Nephron progenitor cell (in vitro differentiated cells): ENCODE measurements around the gene DSG3.
A peak's percentile ranks its signal among the peaks of the same experiment; 100 is the strongest.

Source experiments
- DNase-seq: peaks from one replicate; pipeline ENCODE4 v3.0.0; 2021
- H3K27ac Mint-ChIP-seq: 2 replicates; pipeline ENCODE4 v1.8.0; 2021; ENCODE audit warnings: mild to moderate bottlenecking, moderate library complexity, mixed read lengths
- H3K27me3 Mint-ChIP-seq: 2 replicates; pipeline ENCODE4 v1.8.0; 2021; ENCODE audit warnings: mild to moderate bottlenecking, low read depth, mixed read lengths; ENCODE audit not compliant: poor library complexity
- H3K36me3 Mint-ChIP-seq: 2 replicates; pipeline ENCODE4 v1.8.0; 2021; ENCODE audit warnings: low read depth, mixed read lengths
- H3K4me1 Mint-ChIP-seq: 2 replicates; pipeline ENCODE4 v1.8.0; 2021; ENCODE audit warnings: mixed read lengths
- H3K4me3 Mint-ChIP-seq: 2 replicates; pipeline ENCODE4 v1.8.0; 2021; ENCODE audit warnings: mild to moderate bottlenecking, moderate library complexity, mixed read lengths
- H3K9me3 Mint-ChIP-seq: 2 replicates; pipeline ENCODE4 v1.8.0; 2021; ENCODE audit warnings: mild to moderate bottlenecking, moderate library complexity, mixed read lengths
- TF ChIP-seq, protein P1 (sequence below): fragments of 200-600 bp; sonication (generic); IDR thresholded peaks from 2 replicates; pipeline ENCODE4 v1.5.0; 2021; ENCODE audit warnings: antibody characterized with exemption

Gene DSG3, protein sequence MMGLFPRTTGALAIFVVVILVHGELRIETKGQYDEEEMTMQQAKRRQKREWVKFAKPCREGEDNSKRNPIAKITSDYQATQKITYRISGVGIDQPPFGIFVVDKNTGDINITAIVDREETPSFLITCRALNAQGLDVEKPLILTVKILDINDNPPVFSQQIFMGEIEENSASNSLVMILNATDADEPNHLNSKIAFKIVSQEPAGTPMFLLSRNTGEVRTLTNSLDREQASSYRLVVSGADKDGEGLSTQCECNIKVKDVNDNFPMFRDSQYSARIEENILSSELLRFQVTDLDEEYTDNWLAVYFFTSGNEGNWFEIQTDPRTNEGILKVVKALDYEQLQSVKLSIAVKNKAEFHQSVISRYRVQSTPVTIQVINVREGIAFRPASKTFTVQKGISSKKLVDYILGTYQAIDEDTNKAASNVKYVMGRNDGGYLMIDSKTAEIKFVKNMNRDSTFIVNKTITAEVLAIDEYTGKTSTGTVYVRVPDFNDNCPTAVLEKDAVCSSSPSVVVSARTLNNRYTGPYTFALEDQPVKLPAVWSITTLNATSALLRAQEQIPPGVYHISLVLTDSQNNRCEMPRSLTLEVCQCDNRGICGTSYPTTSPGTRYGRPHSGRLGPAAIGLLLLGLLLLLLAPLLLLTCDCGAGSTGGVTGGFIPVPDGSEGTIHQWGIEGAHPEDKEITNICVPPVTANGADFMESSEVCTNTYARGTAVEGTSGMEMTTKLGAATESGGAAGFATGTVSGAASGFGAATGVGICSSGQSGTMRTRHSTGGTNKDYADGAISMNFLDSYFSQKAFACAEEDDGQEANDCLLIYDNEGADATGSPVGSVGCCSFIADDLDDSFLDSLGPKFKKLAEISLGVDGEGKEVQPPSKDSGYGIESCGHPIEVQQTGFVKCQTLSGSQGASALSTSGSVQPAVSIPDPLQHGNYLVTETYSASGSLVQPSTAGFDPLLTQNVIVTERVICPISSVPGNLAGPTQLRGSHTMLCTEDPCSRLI

DNA sequence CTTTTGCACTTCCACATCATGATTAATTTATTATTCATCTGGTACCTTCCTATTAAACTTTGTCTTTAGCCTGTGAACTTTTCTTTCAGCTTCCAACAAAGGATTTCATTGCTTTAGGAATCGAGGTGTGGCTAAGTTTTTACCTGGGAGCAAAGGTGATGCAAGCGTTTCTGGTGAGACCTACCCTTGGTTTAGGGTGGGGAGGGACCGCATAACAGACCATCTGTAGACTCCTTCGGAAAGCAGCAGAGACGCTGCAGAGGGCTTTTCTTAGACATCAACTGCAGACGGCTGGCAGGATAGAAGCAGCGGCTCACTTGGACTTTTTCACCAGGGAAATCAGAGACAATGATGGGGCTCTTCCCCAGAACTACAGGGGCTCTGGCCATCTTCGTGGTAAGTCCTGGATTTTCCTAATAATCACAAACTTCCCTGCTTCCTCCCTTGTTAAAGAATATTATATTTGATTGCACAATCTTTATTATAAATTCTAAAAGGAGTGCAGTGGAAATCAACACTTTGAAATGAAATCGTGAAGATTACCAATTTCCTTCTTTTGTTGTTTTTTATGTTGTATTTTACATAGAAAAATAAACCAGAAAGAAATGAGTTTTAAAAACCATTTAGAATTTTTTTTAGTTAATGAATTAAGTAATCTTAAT is at the start of gene DSG3:
Gene DSG3 (plus strand): TSS at position 212 of the 662 bp plus-strand sequence. CDS start 137 bp downstream, at position 349.
- no peak for DNase-seq
- Mint-ChIP-seq H3K4me1 (peaks cover 4% of the 10 kb centered on the region), H3K27ac (no peak within 1 kb of the TSS), H3K27me3 (peaks cover 3% of the 10 kb centered on the region), H3K4me3 (no peak within 1 kb of the TSS), H3K9me3 (no peaks in the 10 kb centered on the region), H3K36me3 (no peaks in the 10 kb centered on the region)
- TF ChIP-seq, protein P1, sequence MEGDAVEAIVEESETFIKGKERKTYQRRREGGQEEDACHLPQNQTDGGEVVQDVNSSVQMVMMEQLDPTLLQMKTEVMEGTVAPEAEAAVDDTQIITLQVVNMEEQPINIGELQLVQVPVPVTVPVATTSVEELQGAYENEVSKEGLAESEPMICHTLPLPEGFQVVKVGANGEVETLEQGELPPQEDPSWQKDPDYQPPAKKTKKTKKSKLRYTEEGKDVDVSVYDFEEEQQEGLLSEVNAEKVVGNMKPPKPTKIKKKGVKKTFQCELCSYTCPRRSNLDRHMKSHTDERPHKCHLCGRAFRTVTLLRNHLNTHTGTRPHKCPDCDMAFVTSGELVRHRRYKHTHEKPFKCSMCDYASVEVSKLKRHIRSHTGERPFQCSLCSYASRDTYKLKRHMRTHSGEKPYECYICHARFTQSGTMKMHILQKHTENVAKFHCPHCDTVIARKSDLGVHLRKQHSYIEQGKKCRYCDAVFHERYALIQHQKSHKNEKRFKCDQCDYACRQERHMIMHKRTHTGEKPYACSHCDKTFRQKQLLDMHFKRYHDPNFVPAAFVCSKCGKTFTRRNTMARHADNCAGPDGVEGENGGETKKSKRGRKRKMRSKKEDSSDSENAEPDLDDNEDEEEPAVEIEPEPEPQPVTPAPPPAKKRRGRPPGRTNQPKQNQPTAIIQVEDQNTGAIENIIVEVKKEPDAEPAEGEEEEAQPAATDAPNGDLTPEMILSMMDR: no peak

DNA sequence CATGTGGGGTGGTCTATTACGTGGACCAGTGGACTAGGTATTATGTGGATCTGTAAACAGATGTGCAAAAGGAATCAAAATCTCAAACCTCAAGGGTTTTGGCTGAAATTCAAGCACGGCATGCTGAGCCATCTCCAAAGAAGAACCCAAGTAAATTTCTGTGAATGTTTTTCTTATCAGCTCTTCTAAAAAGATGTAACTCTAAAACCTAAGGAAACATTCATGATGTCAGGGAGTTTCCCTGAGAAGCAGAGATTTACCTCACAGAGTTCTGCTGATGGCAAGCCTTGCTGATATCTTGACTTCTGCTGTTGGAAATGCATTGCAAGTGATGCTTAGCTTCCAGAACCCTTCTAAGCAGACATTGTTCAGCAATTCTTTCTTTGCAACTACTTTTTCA is 49.4 kb upstream of the DSG3 start:
- H3K27ac Mint-ChIP-seq: peak overlapping the region; percentile 98
- TF ChIP-seq, protein P1: no peak
- peak overlapping the region; percentile 36 for H3K4me3 Mint-ChIP-seq
- no peaks in the 10 kb centered on the region for H3K27me3 Mint-ChIP-seq
- H3K9me3 Mint-ChIP-seq: peaks cover 8% of the 10 kb centered on the region
- peaks cover 68% of the 10 kb centered on the region for H3K4me1 Mint-ChIP-seq
- peaks cover 3% of the 10 kb centered on the region for H3K36me3 Mint-ChIP-seq
- DNase-seq: no peak

DNA sequence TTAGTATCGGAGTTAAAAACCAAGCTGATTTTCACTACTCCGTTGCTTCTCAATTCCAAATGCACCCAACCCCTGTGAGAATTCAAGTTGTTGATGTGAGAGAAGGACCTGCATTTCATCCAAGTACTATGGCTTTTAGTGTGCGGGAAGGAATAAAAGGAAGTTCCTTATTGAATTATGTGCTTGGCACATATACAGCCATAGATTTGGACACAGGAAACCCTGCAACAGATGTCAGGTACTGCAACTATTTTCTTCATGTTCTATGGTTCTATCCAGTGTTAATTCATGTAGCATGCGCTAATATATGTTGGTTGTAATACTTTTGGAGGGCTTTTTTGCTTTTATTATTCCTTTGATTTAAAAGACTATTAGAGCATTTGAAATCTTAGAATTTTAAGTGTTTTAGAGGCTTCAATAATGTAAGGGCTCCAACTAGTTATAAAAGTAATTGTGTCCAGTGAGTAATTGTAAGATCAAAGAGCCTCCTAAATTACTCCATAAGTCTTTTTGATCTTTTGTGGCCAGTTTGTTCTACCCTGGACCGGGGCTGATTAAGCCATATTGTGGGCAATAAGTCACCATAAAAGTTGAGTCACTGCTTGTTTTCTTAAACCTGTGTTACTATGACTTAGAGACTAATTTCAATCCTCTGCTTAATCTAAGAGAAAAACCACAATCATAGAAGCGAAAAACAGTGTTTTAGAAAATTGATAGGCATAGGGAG is 48.1 kb upstream of the DSG3 start:
- H3K4me1 Mint-ChIP-seq: peaks cover 69% of the 10 kb centered on the region
- no peak for DNase-seq
- no peaks in the 10 kb centered on the region for H3K36me3 Mint-ChIP-seq
- peaks cover 5% of the 10 kb centered on the region for H3K9me3 Mint-ChIP-seq
- H3K27ac Mint-ChIP-seq: peak overlapping the region; percentile 98
- H3K4me3 Mint-ChIP-seq: peak overlapping the region; percentile 15
- H3K27me3 Mint-ChIP-seq: no peaks in the 10 kb centered on the region
- TF ChIP-seq, protein P1: no peak

DNA sequence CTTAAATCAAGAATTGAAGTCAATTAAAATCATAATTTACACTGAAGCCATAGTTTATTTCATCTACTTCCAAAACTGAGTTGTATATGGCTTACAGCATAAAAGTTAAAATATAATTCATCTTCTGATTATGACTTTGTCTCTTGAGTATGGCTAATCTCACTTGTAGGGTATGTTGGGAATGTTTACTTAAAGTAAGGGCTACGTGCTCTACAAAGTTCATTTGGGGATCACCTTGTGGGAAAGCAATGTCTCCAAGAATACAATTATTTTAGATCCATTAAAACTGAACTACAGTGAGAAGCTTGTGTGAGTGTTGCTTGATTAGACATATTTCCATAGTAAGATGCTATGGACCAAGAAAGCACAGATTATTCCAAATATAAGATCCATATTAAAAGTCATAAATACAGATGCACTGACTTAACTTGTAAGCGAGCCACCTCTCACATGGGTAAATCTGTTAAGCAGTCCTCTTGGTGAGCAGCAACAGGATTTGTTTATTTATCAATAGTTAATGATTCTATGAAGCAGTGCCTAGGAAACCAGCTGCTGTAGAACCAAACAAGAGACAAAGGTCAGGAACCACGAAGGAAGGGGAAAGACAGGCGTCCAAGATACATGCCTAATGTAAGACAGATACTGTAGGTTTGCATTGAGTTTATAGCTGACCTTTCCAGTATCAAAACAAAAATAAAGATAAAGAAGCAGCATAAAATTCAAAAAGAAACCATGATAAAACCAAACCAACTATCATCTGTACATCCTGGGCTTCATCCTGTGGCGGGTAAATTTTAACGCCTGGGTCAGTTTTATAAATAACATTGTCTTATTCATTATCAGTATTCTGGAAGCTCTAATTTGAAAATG is 46.1 kb upstream of the DSG3 start:
- H3K36me3 Mint-ChIP-seq: no peaks in the 10 kb centered on the region
- H3K9me3 Mint-ChIP-seq: no peaks in the 10 kb centered on the region
- no peak for DNase-seq
- H3K4me3 Mint-ChIP-seq: peak overlapping the region; percentile 2
- TF ChIP-seq, protein P1: no peak
- peaks cover 69% of the 10 kb centered on the region for H3K4me1 Mint-ChIP-seq
- H3K27me3 Mint-ChIP-seq: no peaks in the 10 kb centered on the region
- peak overlapping the region; percentile 94 for H3K27ac Mint-ChIP-seq

DNA sequence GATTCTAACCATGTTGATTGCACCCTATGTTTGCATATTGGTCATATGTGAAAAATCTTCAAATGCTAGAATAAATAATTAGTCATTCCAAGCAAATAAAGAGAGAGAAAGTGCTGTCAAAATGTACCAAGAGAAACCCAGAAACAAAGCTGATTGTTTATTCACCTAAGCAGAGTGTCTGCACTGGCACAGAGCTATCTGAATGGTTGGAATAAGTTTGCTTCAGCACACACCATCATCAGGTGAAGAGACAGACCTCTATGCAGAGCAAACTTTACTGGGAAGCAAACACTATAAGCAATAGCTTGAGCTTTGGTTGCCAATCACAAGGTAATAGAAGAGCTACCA is 45.5 kb upstream of the DSG3 start:
- TF ChIP-seq, protein P1: no peak
- no peak for DNase-seq
- Mint-ChIP-seq H3K36me3 (no peaks in the 10 kb centered on the region), H3K4me3 (no peak overlapping the region), H3K4me1 (peaks cover 64% of the 10 kb centered on the region), H3K9me3 (no peaks in the 10 kb centered on the region), H3K27ac (peak overlapping the region; percentile 94), H3K27me3 (no peaks in the 10 kb centered on the region)
